SH-SY5Y (cell line): Measurements from ENCODE around the gene PALM.

ENCODE experiments used
- GATA2 ChIP-seq: IDR thresholded peaks from 2 replicates; pipeline ENCODE4 v1.6.1; 2011; ENCODE audit warnings: mild to moderate bottlenecking, low read depth, low read length
- GATA3 ChIP-seq: IDR thresholded peaks from 2 replicates; pipeline ENCODE4 v1.6.1; 2011; ENCODE audit warnings: low read depth, mild to moderate bottlenecking, low read length, moderate library complexity

Gene PALM

DNA sequence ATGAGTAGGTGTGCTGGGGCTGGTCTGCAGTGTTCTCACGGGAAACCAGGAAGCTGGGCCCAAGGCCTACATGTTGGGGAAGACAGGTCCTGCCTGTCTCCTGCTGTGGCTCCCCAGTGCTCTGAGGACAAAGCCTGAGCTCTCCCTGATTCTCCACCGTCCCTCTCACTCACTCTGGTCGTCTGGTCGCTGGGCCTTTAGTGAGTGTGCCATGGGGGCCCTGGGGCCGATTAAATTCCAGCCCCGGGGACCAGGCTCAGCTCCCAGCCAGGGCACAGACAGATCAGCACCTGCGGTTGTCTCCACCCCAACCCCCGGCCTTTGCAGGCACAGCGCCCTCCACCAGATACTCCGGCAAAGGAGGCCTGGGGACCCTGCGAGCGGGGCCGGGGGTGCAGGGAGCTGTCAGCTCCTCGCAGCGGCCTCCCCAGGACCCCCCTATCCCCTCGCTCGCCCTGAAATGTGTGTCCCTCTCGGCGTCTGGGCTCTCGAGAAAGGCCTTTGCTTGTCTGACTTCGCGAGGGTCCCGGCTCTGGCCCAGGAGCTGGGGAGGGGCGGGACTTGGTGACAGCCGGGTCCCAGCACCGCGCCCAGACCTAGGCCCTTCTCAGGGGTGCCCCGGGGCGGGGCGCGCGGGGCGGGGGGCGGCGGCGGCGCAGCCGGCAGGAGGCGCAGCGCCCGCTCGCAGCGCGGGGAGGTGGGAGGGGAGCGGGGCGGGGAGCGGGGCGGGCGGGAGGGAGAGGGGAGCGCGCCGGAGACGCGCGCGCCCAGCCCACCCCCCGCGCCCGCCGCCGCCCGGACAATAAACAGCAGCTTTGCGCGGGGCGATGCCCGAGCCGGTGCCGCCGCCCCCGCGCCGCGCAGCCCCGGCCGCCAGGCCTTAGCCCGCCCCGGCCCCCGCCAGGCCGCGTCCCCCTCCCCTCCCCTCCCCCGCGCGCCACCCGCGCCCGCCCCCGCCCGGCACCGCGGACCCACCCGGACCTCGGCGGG, at the start of gene PALM:
TSS of gene PALM (plus strand) at position 782 of the 990 bp plus-strand sequence. CDS start 212 bp downstream, outside the sequence.
- TF ChIP-seq GATA3: no peak
- TF ChIP-seq GATA2: no peak

DNA sequence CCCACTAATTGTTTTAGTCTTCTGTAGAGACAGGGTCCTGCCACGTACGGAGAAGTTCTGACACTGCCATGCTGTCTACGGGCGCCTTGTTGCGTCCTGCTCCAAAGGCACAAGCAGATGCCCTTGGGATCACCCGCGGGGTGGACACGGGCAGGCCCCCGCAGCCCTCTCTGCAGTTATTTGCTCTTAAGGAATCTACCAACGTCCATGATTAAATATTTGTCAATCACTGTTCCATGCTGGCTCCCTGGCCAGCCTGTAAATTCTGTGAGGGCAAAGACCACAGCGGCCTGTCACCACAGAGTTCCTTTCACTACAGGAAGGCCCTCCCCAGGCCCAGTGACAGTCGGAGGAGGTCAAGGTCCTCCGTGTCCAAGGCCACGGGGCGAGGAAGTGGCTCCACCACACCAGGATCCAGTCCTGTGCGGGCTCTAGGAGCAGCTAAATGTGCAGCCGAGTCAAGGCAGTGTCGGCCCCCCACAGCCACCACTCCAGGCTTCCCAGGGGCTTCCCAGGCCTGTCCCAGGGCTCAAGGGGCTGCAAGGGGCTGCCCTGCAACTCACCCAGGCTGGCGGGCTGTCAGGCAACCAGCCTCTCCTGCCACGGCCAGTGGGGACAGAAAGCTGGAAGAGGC, 47.8 kb upstream of the PALM start:
- TF ChIP-seq GATA3 (no peak), GATA2 (no peak)

DNA sequence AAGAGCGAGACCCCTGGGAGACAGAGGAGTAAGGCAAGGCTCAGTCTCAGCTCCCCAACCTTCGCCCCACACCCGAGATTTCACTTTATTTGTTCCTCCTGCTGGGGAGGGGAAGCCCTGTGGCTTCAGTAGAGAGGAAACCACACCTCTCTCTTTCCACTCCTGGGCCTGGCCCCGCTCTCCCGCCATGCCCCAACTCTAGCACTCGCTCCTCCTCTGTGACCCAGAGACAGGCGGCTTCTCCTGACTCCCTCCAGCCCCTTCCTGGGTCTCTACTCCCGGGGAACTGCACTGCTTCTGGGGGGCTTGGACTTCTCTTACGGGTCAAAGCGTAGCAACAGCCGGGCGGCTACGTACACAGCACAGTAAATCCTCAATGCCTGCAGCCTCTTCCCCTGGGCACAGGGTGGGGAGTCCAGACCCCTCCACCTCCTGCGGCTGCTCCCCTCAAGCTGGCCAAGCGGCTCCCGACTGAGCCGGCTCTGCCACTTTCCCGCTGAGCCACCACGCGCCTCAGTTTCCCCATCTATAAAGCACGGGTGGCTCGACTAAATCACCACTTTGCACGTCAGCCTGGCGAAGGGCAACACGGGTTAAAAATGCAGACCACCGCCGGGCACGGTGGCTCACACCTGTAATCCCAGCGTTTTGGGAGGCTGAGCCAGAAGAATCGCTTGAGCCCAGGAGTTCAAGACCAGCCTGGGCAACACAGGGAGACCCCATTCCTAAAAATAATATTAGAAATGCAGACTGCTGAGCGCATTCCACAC, 47.1 kb upstream of the PALM start:
- no peak for TF ChIP-seq GATA3
- no peak for TF ChIP-seq GATA2

DNA sequence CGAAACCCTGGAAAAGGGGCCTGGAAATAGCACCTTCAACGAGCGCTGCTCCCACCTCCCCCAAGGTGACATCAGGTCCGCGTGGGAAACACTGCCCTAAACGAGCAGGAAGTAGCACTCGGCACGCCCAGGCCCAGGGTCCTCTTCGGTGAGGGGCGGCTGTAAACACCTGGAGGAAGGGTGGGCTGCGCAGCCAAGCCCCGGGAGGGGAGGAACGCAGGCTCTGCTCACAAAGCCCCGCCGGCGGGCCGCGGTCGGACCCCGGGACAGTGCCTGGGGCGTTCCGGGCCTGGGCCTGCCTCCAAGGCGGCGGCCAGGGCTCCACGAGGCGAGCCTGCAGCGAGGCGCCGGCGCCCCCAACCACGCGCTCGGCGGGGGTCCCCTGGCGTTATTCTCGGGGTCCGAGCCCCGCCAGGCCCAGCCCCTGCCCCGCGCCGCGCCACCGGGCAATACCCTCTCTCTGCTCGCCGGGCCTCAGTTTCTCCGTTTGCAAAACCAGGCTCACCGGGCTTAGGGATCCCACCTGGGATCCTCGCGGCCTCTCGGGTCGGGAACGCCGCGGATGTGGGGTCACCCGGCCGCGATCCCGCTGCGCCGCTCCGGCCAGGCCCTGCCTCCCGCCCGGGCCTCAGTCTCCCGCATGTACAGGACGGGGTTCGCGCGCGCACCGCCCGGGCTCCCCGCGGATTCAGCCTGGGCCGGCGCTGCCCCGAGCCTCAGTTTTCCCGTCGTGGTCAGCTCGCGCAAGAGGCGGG, 46.4 kb upstream of the PALM start:
- TF ChIP-seq GATA2 (no peak), GATA3 (no peak)

DNA sequence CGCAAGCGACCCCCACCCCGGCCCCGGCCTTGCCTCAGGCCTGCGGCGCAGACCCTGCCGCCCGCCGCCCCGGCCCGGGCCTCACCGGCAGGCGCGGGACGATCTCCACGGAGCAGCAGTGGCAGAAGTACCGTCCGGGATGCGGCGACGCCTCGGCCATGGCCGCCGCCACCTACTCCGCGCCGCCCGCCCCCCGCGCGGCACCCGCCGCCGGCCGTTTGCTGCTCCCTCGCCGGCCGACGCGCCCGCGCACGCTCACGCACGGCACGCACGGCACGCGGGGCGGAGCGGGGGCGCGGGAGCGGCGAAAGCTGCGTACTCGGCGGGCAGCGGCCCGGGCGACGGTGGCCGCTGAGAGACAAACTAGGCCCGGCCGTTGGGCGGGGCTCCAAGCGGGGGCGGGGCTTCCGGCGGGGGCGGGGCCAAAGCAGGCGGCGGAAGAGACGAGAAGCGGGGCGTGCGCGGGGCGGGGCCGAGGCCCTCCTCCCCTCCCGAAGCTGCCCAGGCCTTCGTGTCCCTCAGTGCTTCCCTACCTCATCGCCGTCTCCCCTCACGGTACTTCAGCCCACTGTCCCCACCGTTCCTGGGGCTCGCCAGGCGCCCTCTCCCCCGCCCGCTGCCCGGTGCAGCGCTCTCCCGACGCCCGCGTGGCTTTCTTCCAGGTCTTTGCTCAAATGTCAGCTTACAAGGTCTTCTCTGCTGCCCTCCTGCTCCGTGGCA, 45.6 kb upstream of the PALM start, which contains the start of gene RNF126:
TSS of gene RNF126 (minus strand) at position 253 of the 720 bp plus-strand sequence. CDS start at position 160, 93 bp downstream.
- no peak for TF ChIP-seq GATA3
- TF ChIP-seq GATA2: no peak

- no peak for TF ChIP-seq GATA2
- no peak for TF ChIP-seq GATA3
Observed at GRCh38 chr19:663682-664117, 45.0 kb upstream of the PALM start.

GRCh38 chr19:664913-665443, 43.8 kb upstream of the PALM start:
- TF ChIP-seq GATA3: no peak
- no peak for TF ChIP-seq GATA2

- TF ChIP-seq GATA3 (no peak), GATA2 (no peak)
Observed at GRCh38 chr19:670609-671075, 38.1 kb upstream of the PALM start.

- TF ChIP-seq GATA2: no peak
- no peak for TF ChIP-seq GATA3
Observed at GRCh38 chr19:674282-675151, 34.2 kb upstream of the PALM start.

DNA sequence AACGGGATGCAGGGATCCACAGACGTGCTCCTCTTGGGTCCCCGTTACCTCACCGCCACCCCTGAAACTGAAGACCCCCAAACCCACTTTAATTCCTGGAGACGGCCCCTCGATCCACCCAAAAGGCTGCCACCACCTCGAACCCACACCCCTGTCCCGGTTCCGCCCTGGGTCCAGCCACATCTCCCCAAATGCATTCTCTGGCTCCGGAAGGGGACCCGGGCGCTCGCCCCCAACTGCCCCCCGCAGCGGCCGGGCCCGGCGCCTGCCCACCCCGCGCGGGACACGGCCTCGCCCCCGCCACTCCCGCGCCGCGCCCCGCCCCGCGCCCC, 32.8 kb upstream of the PALM start:
- no peak for TF ChIP-seq GATA3
- TF ChIP-seq GATA2: no peak

- TF ChIP-seq GATA2 (no peak), GATA3 (no peak)
Observed at GRCh38 chr19:676339-677105, 32.2 kb upstream of the PALM start, which contains the start of gene FSTL3. Gene FSTL3 (plus strand): TSS chr19:676392. CDS start chr19:676424, 32 bp downstream.

DNA sequence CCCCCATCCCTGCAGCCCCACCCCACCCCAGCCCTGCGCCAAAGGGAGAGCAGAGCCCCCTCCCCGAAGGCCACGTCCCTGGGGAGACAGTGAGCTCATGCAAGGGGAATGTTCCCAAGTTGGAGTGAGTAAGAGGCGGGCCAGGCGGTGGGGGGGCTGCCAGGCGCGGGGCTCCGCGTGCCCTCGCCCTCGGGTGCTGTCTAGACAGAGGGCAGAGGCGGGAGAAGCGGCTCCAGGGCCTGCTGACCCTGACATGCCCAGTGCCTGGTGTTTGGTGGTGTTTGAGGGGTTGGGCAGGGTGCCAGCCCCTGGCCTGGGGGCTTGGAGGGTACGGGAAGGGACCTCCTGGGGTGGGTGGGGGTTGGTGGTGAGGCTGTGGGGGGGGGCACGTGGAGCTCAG, 31.5 kb upstream of the PALM start:
- no peak for TF ChIP-seq GATA3
- no peak for TF ChIP-seq GATA2
